HG03025 (cell line): ENCODE results near the gene HADHB.
"Not testable (repeated sequence)": the region's sequence is repeated elsewhere in the genome, so short reads cannot be mapped to it uniquely, and the experiment has no call there.

Source experiments
- ATAC-seq: cut with Tn5 transposase; IDR thresholded peaks from one replicate; pipeline ENCODE4 v1.9.1; 2021; ENCODE audit warnings: mild to moderate bottlenecking, moderate library complexity; ENCODE audit not compliant: unreplicated experiment, low FRiP score

HADHB gene

GRCh38 chr2:26290001-26290400 lies 45.3 kb downstream of the HADHB start:
- no peak for ATAC-seq

GRCh38 chr2:26292646-26293045 lies 47.9 kb downstream of the HADHB start:
- no peak for ATAC-seq

- no peak for ATAC-seq
Measured at GRCh38 chr2:26295511-26295910, 50.8 kb downstream of the HADHB start.

GRCh38 chr2:26297061-26297460 lies 52.3 kb downstream of the HADHB start:
- ATAC-seq: no peak

- no peak for ATAC-seq
Measured at GRCh38 chr2:26298286-26298637, 53.5 kb downstream of the HADHB start.

GRCh38 chr2:26298638-26299393 lies 54.1 kb downstream of the HADHB start:
- ATAC-seq: no peak

- no peak for ATAC-seq
Measured at GRCh38 chr2:26299471-26300101, 54.8 kb downstream of the HADHB start.

GRCh38 chr2:26300234-26300925 lies 55.6 kb downstream of the HADHB start:
- ATAC-seq: no peak

GRCh38 chr2:26302846-26303245 lies 58.1 kb downstream of the HADHB start:
- no peak for ATAC-seq

GRCh38 chr2:26305094-26305493 lies 60.4 kb downstream of the HADHB start:
- not testable (repeated sequence) for ATAC-seq

GRCh38 chr2:26305540-26305939 lies 60.8 kb downstream of the HADHB start:
- ATAC-seq: no peak

- no peak for ATAC-seq
Measured at GRCh38 chr2:26309921-26310320, 65.2 kb downstream of the HADHB start.

GRCh38 chr2:26312471-26312870 lies 67.7 kb downstream of the HADHB start:
- no peak for ATAC-seq

GRCh38 chr2:26313446-26313845 lies 68.7 kb downstream of the HADHB start:
- no peak for ATAC-seq

GRCh38 chr2:26314243-26314642 lies 69.5 kb downstream of the HADHB start:
- ATAC-seq: no peak

- no peak for ATAC-seq
Measured at GRCh38 chr2:26316041-26316440, 71.3 kb downstream of the HADHB start.

- ATAC-seq: no peak
Measured at GRCh38 chr2:26316845-26317244, 72.1 kb downstream of the HADHB start.

GRCh38 chr2:26317377-26318105 lies 72.8 kb downstream of the HADHB start:
- ATAC-seq: no peak

GRCh38 chr2:26318950-26319349 lies 74.2 kb downstream of the HADHB start:
- ATAC-seq: no peak

GRCh38 chr2:26324479-26324878 lies 79.7 kb downstream of the HADHB start:
- not testable (repeated sequence) for ATAC-seq

- no peak for ATAC-seq
Measured at GRCh38 chr2:26324903-26325302, 80.2 kb downstream of the HADHB start.
